Measurements from ENCODE around the gene STK36. TPM values are rescaled to one million over a fixed set of nuclear protein-coding genes. Genes with fewer than 3 reads are reported as not detected.
A peak's percentile ranks its signal among the peaks of the same experiment; 100 is the strongest.

STK36 gene
- total RNA-seq, 3 donors from 2014 or later: 24.6 to 48.5 (median 35.1) TPM

GRCh38 chr2:218726004-218726574, 54.2 kb downstream of the STK36 start:
- no peak for DNase-seq
- TF ChIP-seq, protein P1, sequence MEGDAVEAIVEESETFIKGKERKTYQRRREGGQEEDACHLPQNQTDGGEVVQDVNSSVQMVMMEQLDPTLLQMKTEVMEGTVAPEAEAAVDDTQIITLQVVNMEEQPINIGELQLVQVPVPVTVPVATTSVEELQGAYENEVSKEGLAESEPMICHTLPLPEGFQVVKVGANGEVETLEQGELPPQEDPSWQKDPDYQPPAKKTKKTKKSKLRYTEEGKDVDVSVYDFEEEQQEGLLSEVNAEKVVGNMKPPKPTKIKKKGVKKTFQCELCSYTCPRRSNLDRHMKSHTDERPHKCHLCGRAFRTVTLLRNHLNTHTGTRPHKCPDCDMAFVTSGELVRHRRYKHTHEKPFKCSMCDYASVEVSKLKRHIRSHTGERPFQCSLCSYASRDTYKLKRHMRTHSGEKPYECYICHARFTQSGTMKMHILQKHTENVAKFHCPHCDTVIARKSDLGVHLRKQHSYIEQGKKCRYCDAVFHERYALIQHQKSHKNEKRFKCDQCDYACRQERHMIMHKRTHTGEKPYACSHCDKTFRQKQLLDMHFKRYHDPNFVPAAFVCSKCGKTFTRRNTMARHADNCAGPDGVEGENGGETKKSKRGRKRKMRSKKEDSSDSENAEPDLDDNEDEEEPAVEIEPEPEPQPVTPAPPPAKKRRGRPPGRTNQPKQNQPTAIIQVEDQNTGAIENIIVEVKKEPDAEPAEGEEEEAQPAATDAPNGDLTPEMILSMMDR (IDR thresholded peaks at IDR 0.05): no peak
- no peak for ATAC-seq
- Histone ChIP-seq H3K4me1 (ENCODE audit: low read depth) (peaks cover 2% of the 10 kb centered on the region), H3K36me3 (ENCODE audit: low read depth) (no peaks in the 10 kb centered on the region), H3K9me3 (peaks cover 24% of the 10 kb centered on the region), H3K4me3 (no peak overlapping the region)
- intact Hi-C loops (cut with DNase I, micrococcal nuclease): no loop called here

GRCh38 chr2:218727502-218728165, 55.7 kb downstream of the STK36 start:
- ATAC-seq (peak; percentile 47), DNase-seq (no peak)
- Histone ChIP-seq H3K9me3 (peaks cover 24% of the 10 kb centered on the region), H3K4me3 (no peak overlapping the region), H3K4me1 (ENCODE audit: low read depth) (peaks cover 16% of the 10 kb centered on the region), H3K36me3 (ENCODE audit: low read depth) (no peaks in the 10 kb centered on the region)
- intact Hi-C loops (cut with DNase I, micrococcal nuclease): no loop called here
- TF ChIP-seq, protein P1 (IDR thresholded peaks at IDR 0.05): no peak

- TF ChIP-seq, protein P1 (IDR thresholded peaks at IDR 0.05): no peak
- peaks cover 24% of the 10 kb centered on the region for H3K9me3 ChIP-seq
- intact Hi-C loops (cut with DNase I, micrococcal nuclease): no loop called here
- DNase-seq: no peak
- H3K4me3 ChIP-seq: no peak overlapping the region
- no peak for ATAC-seq
- no peaks in the 10 kb centered on the region for H3K36me3 ChIP-seq (ENCODE audit: low read depth)
- peaks cover 19% of the 10 kb centered on the region for H3K4me1 ChIP-seq (ENCODE audit: low read depth)
Measured at GRCh38 chr2:218729640-218730039, 57.8 kb downstream of the STK36 start.

DNA sequence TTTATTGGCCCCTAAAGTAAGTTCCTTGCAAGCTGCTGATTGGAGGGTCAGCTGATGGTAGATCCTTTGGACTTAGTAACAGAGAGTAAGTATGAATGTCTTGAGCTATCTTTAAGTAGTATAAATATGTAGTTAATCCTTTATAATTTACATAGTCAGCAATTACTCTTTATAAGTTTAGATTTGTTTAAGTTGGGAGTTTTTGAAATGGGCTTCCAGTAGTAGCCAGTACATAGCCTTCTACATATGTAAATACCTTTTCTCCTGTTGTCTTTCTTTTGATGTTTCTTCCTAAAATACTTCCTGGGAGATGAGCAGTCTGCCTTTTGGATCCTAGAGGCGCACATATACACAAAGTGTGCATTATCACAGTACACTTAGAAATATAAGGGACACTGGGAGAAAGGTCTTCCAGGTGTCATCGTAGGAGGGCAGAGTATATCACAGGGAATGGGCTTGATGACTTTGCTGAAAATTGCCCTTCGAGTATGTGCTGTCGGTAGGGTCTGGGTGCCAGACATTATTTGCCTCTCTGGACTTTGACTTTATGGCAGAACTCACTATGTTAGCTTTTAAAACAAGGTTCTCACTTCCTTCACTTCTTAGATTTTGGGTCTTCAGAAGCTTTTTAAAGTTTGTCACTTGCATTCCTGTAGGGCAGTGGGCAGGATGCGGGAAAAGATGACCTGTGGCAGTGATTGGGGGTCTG, 60.3 kb downstream of the STK36 start:
- peaks cover 6% of the 10 kb centered on the region for H3K9me3 ChIP-seq
- intact Hi-C loops (cut with DNase I, micrococcal nuclease): no loop called here
- no peak overlapping the region for H3K4me3 ChIP-seq
- H3K4me1 ChIP-seq (ENCODE audit: low read depth): peaks cover 19% of the 10 kb centered on the region
- ATAC-seq (peak; percentile 60), DNase-seq (no peak)
- TF ChIP-seq, protein P1 (IDR thresholded peaks at IDR 0.05): no peak
- H3K36me3 ChIP-seq (ENCODE audit: low read depth): no peaks in the 10 kb centered on the region

DNA sequence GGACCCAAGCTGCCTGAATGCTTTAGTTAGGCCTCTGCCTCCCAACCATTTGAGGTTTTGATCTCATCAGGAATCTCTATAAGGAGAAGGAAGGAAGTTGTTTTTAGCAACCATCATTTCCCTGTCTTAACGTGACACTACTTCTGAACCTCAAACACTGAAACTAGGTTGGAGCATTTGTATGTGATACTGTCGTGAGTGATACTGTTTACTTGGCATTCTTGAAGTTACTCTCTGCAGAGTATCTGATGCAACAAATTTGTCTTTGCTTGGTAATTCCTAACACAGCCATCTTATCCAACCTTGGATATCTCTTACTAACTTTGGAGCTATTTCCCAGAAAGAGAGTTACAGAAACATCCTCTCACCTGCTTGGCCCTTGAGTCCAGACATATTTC, 60.9 kb downstream of the STK36 start:
- intact Hi-C loops (cut with DNase I, micrococcal nuclease): no loop called here
- ATAC-seq (peak; percentile 38), DNase-seq (no peak)
- TF ChIP-seq, protein P1 (IDR thresholded peaks at IDR 0.05): no peak
- Histone ChIP-seq H3K36me3 (ENCODE audit: low read depth) (no peaks in the 10 kb centered on the region), H3K9me3 (peaks cover under 1% of the 10 kb centered on the region), H3K4me1 (ENCODE audit: low read depth) (peaks cover 19% of the 10 kb centered on the region), H3K4me3 (no peak overlapping the region)

All from mucosa of descending colon (tissue), 3 donors.